Liver (tissue), 3 donors: ENCODE data around the gene FMO3.

Experiments
- EGR1 ChIP-seq, 2 donors: IDR thresholded peaks; 2 replicates each; pipeline ENCODE4 v1.6.1; 2016 to 2018; ENCODE audit warnings: antibody characterized with exemption in 2 of 2, low read depth in 2 of 2
- FOXA1 ChIP-seq: IDR thresholded peaks from 2 replicates; pipeline ENCODE4 v1.6.1; 2016; ENCODE audit warnings: antibody characterized with exemption
- GABPA ChIP-seq, 2 donors: IDR thresholded peaks in 1 of 2; conservative IDR thresholded peaks in 1 of 2; 2 replicates each; pipeline ENCODE4 v1.6.1; 2016; ENCODE audit warnings: antibody characterized with exemption in 2 of 2, mild to moderate bottlenecking in 1 of 2, moderate library complexity in 1 of 2
- JUND ChIP-seq, 2 donors: IDR thresholded peaks; 2 replicates each; pipeline ENCODE4 v1.6.1; 2016; ENCODE audit warnings: antibody characterized with exemption in 2 of 2
- MAX ChIP-seq: IDR thresholded peaks from 2 replicates; pipeline ENCODE4 v1.6.1; 2016; ENCODE audit warnings: antibody characterized with exemption
- NR2F2 ChIP-seq: IDR thresholded peaks from 2 replicates; pipeline ENCODE4 v1.6.1; 2016; ENCODE audit warnings: antibody characterized with exemption
- RAD21 ChIP-seq, 2 donors: IDR thresholded peaks; 2 replicates each; pipeline ENCODE4 v1.6.1; 2016; ENCODE audit warnings: antibody characterized with exemption in 2 of 2, mild to moderate bottlenecking in 2 of 2
- REST ChIP-seq: IDR thresholded peaks from 2 replicates; pipeline ENCODE4 v1.6.1; 2016; ENCODE audit warnings: antibody characterized with exemption, mild to moderate bottlenecking
- TAF1 ChIP-seq: conservative IDR thresholded peaks from 2 replicates; pipeline ENCODE4 v1.6.1; 2016; ENCODE audit warnings: antibody characterized with exemption, mild to moderate bottlenecking
- YY1 ChIP-seq: IDR thresholded peaks from 2 replicates; pipeline ENCODE4 v1.6.1; 2016; ENCODE audit warnings: antibody characterized with exemption, mild to moderate bottlenecking
- TF ChIP-seq, protein P1 (sequence below): fragments of 150-350 bp; IDR thresholded peaks from 2 replicates; pipeline ENCODE4 v1.5.1; 2017; ENCODE audit warnings: improper control_type of control experiment, low read depth, low read length; ENCODE audit not compliant: missing input control
- TF ChIP-seq, protein P2 (sequence below): IDR thresholded peaks from 2 replicates; pipeline ENCODE4 v1.6.1; 2016; ENCODE audit warnings: antibody characterized with exemption
- donor health status: healthy.
- donor health status: healthy.

DNA sequence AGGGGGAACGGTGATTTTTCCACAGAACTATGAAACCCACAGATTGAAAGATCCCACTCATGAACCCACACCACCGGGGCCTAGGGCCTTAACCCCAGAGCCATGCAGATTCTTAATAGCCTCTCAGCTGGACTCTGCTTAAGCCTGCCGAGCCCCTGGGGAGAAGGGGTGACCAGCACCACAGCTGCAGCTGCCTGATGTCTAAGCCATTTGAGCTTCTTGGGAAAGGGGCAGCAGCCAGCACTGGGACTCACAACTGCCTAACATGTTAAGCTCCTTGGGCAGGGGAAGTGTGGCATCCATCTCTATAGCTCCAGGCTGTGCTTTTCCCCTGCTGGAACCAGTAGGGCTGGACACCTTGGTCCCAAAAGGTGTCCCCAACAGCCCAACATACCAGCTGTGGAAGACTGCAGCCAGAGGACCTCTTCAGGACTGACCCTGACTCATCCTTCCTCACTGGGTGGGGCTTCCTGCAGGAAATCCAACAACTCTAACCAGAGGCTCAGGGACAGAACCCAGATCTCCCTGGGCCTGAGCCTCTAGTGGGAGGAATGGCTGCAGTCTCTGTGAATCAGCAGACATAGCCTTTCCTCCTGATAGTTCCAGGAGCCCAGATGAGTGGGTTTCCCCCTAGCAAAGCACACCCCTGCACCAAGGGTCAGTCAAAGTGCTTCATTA, 34.6 kb upstream of the FMO3 start:
- TF ChIP-seq, protein P1, sequence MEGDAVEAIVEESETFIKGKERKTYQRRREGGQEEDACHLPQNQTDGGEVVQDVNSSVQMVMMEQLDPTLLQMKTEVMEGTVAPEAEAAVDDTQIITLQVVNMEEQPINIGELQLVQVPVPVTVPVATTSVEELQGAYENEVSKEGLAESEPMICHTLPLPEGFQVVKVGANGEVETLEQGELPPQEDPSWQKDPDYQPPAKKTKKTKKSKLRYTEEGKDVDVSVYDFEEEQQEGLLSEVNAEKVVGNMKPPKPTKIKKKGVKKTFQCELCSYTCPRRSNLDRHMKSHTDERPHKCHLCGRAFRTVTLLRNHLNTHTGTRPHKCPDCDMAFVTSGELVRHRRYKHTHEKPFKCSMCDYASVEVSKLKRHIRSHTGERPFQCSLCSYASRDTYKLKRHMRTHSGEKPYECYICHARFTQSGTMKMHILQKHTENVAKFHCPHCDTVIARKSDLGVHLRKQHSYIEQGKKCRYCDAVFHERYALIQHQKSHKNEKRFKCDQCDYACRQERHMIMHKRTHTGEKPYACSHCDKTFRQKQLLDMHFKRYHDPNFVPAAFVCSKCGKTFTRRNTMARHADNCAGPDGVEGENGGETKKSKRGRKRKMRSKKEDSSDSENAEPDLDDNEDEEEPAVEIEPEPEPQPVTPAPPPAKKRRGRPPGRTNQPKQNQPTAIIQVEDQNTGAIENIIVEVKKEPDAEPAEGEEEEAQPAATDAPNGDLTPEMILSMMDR: no peak
- TF ChIP-seq TAF1 (no peak), YY1 (no peak), FOXA1 (no peak), REST (no peak), JUND (IDR thresholded peaks at IDR 0.05) (no peak), EGR1 (IDR thresholded peaks at IDR 0.05; ENCODE audit: low read depth in 2 of 2) (no peak), GABPA (IDR thresholded peaks at IDR 0.05 in 1 of 2, conservative IDR thresholded peaks at IDR 0.05 in 1 of 2) (no peak), MAX (no peak), RAD21 (IDR thresholded peaks at IDR 0.05) (no peak), NR2F2 (no peak)
- TF ChIP-seq, protein P2, sequence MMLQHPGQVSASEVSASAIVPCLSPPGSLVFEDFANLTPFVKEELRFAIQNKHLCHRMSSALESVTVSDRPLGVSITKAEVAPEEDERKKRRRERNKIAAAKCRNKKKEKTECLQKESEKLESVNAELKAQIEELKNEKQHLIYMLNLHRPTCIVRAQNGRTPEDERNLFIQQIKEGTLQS: no peak
